Fibroblast of peridontal ligament (primary cell): ENCODE measurements around the gene CNN2.

ENCODE experiments used
- DNase-seq: peaks from one replicate; pipeline ENCODE4 v3.0.0-alpha.2; 2010; ENCODE audit errors: extremely low read depth

The CNN2 gene

GRCh38 chr19:1025960-1026782 is at the start of gene CNN2:
CNN2 (plus strand) TSS chr19:1026608; CDS start chr19:1026662, 54 bp downstream.
- peak; percentile 62 for DNase-seq

GRCh38 chr19:977058-977464 is 49.3 kb upstream of the CNN2 start:
- no peak for DNase-seq

GRCh38 chr19:979318-979741 is 47.1 kb upstream of the CNN2 start:
- DNase-seq: no peak

- DNase-seq: no peak
These were observed 46.0 kb upstream of the CNN2 start for GRCh38 chr19:980133-980998.

GRCh38 chr19:982567-983170 is 43.7 kb upstream of the CNN2 start:
- peak; percentile 49 for DNase-seq

- peak; percentile 79 for DNase-seq
These were observed 42.0 kb upstream of the CNN2 start, which contains the start of gene WDR18 for GRCh38 chr19:984165-984967. WDR18 (plus strand) TSS chr19:984345; CDS start chr19:984354, 9 bp downstream.

- no peak for DNase-seq
These were observed 40.3 kb upstream of the CNN2 start for GRCh38 chr19:986083-986482.

GRCh38 chr19:988081-988480 is 38.3 kb upstream of the CNN2 start:
- DNase-seq: no peak

GRCh38 chr19:988510-988909 is 37.9 kb upstream of the CNN2 start:
- no peak for DNase-seq

- no peak for DNase-seq
These were observed 36.9 kb upstream of the CNN2 start for GRCh38 chr19:989381-990081.

- DNase-seq: no peak
These were observed 36.3 kb upstream of the CNN2 start for GRCh38 chr19:990119-990571.

GRCh38 chr19:990746-991145 is 35.7 kb upstream of the CNN2 start:
- no peak for DNase-seq

- DNase-seq: no peak
These were observed 35.1 kb upstream of the CNN2 start for GRCh38 chr19:991174-991931.

- DNase-seq: no peak
These were observed 34.3 kb upstream of the CNN2 start for GRCh38 chr19:991932-992669.

- no peak for DNase-seq
These were observed 33.7 kb upstream of the CNN2 start for GRCh38 chr19:992670-993055.

- DNase-seq: no peak
These were observed 33.0 kb upstream of the CNN2 start for GRCh38 chr19:993361-993830.

GRCh38 chr19:993831-994393 is 32.5 kb upstream of the CNN2 start:
- DNase-seq: no peak

- no peak for DNase-seq
These were observed 31.9 kb upstream of the CNN2 start for GRCh38 chr19:994516-994915.
